HG02885 (cell line): Measurements from ENCODE around the gene TMPRSS13.
"Not testable (repeated sequence)": the region's sequence is repeated elsewhere in the genome, so short reads cannot be mapped to it uniquely, and the experiment has no call there.

Experiments used
- ATAC-seq: cut with Tn5 transposase; IDR thresholded peaks from one replicate; pipeline ENCODE4 v1.9.1; 2021; ENCODE audit warnings: mild to moderate bottlenecking; ENCODE audit not compliant: unreplicated experiment, poor library complexity

TMPRSS13 gene

GRCh38 chr11:117929142-117929915, at the start of gene TMPRSS13:
Gene TMPRSS13, minus strand, starts transcription at chr11:117929402. Its CDS starts 95 bp downstream, at chr11:117929307.
- no peak for ATAC-seq

- no peak for ATAC-seq
Measured at GRCh38 chr11:117978991-117979390, 49.8 kb upstream of the TMPRSS13 start.

DNA sequence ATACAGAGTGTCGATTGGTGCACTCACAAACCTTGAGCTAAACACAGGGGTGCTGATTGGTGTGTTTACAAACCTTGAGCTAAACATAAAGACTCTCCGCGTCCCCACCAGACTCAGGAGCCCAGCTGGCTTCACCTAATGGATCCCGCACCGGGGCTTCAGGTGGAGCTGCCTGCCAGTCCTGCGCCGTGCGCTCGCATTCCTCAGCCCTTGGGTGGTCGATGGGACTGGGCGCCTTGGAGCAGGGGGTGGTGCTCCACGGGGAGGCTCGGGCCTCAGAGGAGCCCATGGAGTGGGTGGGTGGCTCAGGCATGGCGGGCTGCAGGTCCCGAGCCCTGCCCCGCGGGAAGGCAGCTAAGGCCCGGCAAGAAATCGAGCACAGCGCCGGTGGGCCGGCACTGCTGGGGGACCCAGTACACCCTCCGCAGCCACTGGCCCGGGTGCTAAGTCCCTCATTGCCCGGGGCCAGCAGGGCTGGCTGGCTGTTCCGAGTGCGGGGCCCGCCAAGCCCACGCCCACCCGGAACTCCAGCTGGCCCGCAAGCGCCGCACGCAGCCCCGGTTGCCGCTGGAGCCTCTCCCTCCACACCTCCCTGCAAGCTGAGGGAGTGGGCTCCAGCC, 49.2 kb upstream of the TMPRSS13 start:
- not testable (repeated sequence) for ATAC-seq

DNA sequence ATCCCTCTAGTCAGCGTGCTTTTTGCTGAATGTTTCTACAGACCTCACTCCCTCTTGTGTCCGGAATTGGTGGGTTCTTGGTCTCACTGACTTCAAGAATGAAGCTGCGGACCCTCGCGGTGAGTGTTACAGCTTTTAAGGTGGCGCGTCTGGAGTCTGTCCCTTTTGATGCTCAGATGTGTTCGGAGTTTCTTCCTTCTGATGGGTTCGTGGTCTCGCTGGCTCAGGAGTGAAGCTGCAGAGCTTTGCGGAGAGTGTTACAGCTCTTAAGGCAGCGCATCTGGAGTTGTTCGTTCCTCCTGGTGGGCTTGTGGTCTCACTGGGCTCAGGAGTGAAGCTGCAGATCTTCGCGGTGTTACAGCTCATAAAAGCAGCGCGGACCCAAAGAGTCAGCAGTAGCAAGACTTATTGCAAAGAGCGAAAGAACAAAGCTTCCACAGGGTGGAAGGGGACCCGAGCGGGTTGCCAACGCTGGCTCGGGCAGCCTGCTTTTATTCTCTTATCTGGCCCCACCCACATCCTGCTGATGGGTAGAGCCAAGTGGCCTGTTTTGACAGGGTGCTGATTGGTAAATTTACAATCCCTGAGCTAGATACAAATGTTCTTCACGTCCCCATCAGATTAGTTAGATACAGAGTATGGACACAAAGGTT, 48.5 kb upstream of the TMPRSS13 start:
- ATAC-seq, result not testable (repeated sequence)

DNA sequence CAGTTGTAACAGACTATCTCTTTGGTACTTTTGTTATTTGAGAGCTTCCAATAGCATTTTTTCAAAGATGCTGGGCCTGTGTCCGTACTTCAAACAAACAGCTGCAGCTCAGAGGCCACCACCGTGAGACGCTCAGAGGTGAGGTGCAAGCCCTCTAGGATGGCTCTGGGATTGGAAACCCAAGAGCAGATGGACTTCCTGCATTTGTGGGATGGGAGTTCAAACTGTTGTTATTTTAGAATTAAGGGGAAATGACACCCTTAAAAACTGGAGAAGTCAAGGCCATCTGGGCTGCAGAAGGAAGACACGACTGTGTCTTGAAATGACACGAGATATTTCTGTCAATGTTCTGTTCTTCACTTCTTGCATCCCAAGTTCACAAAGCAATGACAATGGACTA, 47.8 kb upstream of the TMPRSS13 start:
- ATAC-seq, result no peak

DNA sequence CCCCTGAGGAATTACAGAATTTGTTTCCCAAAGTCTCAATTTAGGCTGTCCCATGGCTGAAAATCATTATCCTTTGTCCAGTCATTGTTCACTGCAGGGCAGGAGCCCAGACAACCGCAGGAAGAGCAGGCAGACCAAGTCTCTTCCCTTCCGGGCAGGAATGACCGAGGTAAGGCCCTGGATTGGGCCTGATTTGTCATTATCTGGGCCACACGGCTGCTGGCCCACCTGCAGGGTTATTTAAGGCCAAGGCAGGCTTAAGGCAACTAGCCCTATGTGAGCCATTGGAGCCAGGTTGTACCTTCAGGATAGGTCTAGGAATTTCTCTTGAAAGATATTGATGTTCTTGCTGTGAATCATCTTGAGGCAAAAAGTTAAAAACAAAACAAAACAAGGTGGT, 47.2 kb upstream of the TMPRSS13 start:
- ATAC-seq, result no peak

GRCh38 chr11:117973503-117973860, 44.3 kb upstream of the TMPRSS13 start:
- no peak for ATAC-seq

GRCh38 chr11:117972629-117973502, 43.7 kb upstream of the TMPRSS13 start:
- ATAC-seq, result no peak

DNA sequence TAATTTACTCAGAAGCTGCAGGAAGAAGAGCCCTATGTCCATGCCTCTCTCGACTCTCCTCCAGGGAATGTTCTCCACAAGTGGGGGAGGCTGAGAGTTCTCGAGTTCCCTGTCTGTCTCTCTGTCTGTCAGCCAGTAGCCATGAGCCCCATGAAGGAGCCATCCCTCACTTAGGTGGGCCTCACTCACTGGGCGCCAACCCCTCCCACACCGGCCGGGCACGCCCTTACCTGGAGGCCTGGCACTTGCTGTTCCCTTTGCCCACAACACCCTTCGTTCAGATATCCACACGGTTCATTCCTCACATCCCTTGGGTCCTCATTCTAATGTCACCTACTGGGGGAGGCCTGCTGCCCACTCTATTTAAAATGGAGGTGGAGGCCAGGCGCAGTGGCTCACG, 42.8 kb upstream of the TMPRSS13 start:
- no peak for ATAC-seq

GRCh38 chr11:117970400-117971024, 41.3 kb upstream of the TMPRSS13 start:
- no peak for ATAC-seq

DNA sequence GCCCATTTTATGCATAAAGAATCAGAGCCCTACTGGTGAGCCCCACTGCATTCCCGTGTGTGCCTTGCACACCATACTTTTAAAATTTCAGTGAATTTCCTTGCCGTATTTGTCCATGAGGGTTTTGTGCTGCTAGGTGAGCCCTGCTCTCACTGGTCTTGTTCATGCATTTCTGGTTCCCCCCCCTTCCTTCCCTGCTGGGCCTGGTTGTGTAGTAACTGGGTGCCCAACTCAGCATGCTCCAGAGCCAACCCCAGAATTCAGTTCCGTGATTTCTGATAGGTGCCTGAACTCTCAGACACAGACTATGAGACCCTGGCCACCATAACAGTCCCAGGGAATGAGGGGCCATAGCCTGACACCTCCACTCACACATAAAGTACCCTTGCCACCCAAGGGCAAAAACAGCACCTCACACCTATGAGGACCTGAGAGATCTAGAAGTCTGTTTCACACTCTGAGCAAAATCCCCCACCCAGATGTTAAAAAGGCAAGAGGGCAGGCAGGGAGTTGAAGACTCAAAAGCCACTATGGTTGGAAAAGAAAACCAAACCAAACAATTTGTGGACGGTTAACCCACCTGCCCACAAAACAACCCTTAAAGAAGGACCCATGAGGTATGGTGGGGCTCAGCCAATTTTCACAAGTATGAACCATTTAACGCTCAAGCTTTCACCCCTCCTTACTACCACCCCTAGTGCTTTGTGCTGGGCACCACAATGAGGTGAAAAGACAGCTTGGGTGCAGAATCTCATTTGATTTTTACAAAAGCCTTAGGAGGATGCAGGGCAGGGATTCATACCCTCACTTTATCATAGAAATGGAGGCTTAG, 40.2 kb upstream of the TMPRSS13 start:
- ATAC-seq, result no peak

GRCh38 chr11:117966908-117967307, 37.7 kb upstream of the TMPRSS13 start:
- no peak for ATAC-seq

DNA sequence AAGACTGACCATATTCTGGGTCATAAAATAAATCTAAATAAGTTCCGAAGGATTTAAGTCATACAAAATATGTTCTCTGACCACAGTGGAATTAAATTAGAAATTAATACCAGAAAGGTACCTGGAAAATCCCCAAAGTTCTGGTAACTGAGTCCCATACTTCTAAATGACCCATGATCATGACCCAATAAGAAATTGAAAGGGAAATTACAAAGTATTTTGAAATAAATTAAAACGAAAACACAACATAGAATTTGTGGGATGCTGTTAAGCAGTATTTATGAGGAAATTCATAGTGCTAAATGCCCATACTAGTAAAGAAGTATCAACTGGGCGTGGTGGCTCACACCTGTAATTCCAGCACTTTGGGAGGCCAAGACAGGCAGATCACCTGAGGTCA, 33.6 kb upstream of the TMPRSS13 start:
- ATAC-seq, result no peak

GRCh38 chr11:117961896-117962295, 32.7 kb upstream of the TMPRSS13 start:
- ATAC-seq, result no peak

DNA sequence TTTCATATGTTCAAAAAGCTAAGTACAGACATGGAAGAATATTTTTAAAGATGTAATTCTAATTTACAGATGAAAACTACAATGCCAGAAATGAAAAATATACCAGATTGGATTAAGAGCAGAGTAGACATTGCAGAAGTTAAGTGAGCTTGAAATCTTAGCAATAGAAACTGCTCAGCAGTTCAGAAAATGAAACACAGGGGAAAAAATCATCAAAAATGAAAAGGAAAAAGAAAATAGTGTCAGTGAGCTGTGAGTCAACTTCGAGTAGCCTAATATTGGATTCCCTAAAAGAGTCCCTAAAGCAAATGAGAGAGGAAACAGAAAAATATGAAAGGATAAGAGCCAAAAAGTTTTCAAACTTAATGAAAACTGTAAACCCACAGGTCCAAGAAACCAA, 31.2 kb upstream of the TMPRSS13 start:
- ATAC-seq, result no peak

DNA sequence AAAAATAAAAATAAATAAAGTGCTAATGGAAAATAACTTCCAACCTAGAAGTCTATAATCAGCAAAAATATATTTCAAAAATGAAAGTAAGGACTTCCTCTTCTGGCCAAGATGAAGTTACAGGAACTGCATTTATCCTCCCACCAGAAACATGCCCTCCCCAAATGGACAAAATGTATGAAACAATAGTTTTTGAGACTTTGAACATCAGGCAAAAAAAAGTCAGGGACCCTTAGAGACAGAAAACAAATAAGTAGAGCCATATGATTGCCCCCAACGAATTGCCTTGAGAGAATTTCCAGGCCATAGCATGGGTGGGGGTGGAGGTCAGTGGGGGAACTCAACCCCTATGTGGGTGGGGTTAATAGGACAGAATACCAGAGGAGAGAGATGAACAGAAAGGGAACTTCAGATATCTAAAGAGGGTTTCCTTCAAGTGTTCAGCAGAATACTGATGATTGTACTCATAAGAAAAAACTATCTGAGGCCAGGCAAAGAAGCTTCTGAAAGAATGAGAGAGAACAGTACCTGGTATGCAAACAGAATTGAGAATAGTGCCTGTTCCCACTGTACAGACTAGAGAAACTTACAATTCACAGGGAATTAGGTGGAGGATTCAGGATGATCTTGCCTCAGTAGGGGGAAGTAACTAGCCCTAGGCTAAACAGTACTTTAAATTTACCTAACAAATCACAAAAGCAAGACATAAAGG, 30.4 kb upstream of the TMPRSS13 start:
- no peak for ATAC-seq

- no peak for ATAC-seq
Measured at GRCh38 chr11:117958949-117959348, 29.7 kb upstream of the TMPRSS13 start.

DNA sequence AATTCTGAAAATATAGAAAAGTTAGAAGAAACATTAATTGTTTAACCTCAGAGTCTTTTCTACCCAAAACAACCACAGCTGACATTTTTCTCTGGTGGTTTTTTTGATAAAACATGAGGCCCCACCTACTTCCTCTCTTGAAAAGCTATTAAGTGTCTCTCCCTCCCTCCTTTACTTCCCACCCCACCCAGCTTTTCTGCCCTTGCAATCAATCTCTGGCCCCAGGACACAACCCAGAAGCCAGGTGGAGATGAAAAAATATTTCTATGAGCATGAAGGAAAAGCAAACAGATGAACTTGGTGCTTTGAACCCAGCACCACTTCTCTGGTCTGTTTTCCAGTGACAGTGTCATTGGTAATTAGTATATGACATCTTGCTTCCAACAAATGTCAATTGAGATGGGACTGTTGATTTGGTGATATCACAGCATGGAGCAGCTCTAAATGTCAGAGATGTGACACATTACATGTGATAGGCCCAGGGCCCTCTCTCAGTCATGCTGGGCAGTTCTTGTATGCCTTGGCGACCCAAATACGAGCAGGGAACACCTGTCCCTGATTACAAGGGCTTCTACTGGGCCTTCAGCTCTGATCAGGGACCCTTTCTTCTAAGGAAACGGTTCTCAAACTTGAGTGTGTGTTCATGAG, 23.9 kb upstream of the TMPRSS13 start:
- no peak for ATAC-seq
